Left cardiac atrium (tissue), 4 donors: ENCODE data around the gene NCOA3. TPM values are rescaled to one million over a fixed set of nuclear protein-coding genes. Genes with fewer than 3 reads are reported as not detected.

ENCODE experiments used
- ATAC-seq, 2 donors: fragments of 200-7000 bp; cut with Tn5 transposase; one replicate each; pipeline ENCODE4 v1.9.1; 2020; ENCODE audit warnings: mild to moderate bottlenecking in 2 of 2, moderate library complexity in 2 of 2
- DNase-seq: peaks from one replicate; pipeline ENCODE4 v3.0.0-alpha.2; 2020
- intact Hi-C, 2 donors: fragments of 100-400 bp; cut with DNase I; formaldehyde crosslinking; loops; one replicate each; pipeline versions ENCODE4 v1.14.1 to v1.15.1; 2022 to 2023
- total RNA-seq, 2 donors: library from RNA; stranded (reverse); fragmentation: NEBNext Ultra II Directional; extraction: Animal tissue kit (Norgen Biotek cat#: 25700); gene quantifications; one replicate each; pipeline ENCODE4 v1.2.1, GENCODE V29; 2021
- donor health status: DM: no; HTN: yes; CAD: no.
- donor health status: DM: no; HTN: yes; CAD: no; lungs with severe emphysema.
- donor health status: DM: yes; HTN: yes; CAD: no.
- donor health status: Dilated cardiomyopathy.

The NCOA3 gene
- total RNA-seq, 2 donors from 2014 or later = 18.6 to 25.2 TPM

DNA sequence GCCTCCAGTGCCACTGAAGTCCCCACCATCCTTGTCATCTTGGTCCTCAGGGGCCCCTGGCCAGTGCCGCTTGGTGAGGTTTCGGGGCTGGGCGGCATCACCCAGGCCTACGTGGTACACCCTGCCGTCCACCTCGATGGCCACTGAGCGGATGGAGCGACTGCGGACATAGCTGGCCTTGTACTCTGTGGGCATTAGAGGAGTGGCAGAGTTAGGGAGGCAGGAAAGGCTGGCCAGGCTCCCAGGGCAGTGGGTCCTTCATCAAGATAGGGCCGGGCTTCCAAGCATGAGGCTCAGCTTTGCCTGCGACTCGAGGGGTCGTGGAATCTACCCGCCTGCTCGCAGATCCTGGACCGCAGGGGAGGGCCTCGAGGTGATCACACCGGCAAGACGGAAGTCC, 164.6 kb downstream of the NCOA3 start:
- DNase-seq = no peak

DNA sequence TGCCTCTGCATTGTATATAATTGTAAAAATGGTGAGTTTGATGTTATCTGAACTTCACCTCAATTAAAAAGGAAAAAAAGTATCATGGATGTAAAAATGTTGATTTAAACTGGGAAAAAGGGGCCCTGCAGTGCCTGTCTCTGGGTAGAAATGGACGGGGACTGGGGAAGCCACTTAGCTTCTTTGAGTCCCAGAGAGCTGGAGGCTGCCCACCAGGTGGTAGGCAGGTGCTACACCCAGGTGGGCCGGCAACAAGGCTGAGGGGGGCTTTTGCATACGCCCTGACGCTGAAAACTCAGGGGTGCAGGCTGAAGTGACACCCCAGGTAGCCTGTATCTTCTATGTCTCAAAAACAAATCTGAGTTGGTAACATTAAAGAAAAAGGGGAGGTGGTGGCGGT, 165.4 kb downstream of the NCOA3 start:
- no peak for ATAC-seq
- intact Hi-C loops = no loop called here
- no peak for DNase-seq

More for the DNA sequence above, 164.6 kb downstream of the NCOA3 start:
- intact Hi-C loops = no loop called here
- no peak for ATAC-seq

DNA sequence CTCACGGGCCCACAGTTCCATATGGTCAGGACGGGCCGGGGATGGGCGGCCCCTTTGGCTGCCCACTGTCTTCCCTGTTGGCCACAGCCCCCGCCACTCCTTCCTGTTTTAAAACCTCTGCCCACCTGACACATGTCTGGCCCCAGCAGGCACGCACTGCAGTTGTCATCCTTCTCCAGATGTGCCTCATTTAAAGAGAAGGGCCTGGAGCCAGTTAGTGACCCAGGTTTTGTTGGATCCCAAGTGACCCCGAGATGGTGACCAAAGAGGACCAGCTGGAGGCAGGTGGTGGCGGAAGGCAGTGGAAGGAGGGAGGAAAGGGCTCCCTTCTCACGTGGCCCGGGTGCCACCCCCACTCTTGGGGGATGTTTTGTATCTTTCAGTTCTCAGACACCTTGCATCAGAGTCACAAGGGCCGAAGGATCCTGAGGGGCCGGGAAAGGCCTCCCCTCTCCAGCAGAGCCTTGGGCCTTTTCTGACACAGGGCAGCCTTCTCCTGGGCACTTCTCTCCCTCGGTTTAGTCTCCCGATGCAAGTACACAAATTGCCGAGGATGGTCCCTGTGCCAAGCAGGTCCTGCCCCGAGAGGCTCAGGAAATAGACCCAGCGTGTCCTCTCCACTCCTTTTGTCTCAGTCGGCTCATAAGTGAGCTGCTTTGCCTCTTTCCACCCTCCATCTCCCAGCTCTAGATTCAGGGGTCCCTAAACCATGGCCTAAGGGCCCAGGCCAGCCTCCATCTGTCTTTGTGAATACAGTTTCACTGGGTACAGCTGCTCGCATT, 166.0 kb downstream of the NCOA3 start:
- no peak for DNase-seq
- intact Hi-C loops = no loop called here
- no peak for ATAC-seq

DNA sequence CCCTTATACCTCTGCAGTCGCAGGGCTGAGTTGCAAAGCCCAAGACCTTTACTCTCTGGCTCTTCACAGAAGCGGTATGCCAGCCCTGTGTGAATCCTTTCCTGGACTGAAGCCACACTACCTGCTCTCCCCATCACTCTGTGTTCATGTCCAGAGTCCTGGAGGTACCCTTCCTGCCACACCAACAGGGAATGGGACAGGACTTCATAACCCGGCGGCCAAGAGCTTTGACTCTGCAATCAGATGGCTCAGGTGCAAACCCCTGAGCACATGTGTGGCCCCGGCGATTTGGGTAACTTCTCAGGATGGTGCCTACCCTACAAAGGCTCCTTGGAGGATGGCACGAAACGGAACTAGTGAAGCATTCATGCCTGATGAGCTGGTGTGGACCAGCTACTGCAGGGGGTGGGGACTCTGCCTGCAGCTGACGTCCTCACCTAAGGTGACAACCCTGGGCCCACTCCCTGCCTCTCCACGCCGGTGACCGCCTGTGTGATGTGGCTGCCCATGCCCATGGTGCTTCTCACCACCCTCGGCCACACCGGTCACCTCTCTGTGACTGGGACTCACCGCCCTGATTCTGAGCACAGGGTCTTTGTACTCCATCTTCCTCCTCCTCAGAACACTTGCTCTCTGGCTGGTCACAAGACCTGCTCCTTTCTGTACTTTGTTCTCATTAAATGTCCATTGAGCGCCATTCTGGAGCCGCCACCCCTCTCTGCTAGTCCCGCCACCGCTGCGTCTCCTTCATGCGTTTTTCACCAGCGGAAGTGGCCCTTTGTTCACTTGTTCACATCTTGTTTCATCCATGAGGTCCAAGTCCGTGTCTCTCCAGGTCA, 166.8 kb downstream of the NCOA3 start:
- intact Hi-C loops = no loop called here
- ATAC-seq (no peak), DNase-seq (no peak)

GRCh38 chr20:47669152-47669425, 167.4 kb downstream of the NCOA3 start:
- intact Hi-C loops = no loop called here
- DNase-seq (no peak), ATAC-seq (no peak)

GRCh38 chr20:47669489-47669888, 167.8 kb downstream of the NCOA3 start:
- DNase-seq = no peak
- intact Hi-C loops = no loop called here
- no peak for ATAC-seq

- ATAC-seq (no peak), DNase-seq (no peak)
- intact Hi-C loops = loop anchor here in 1 of 2 donors (10.0 kb wide), 1 partner anchor 105 kb away; no protein-coding TSS in a partner anchor
Measured at GRCh38 chr20:47669927-47670890, 168.5 kb downstream of the NCOA3 start.

GRCh38 chr20:47670913-47671312, 169.2 kb downstream of the NCOA3 start:
- intact Hi-C loops = loop anchor here in 1 of 2 donors (10.0 kb wide), 1 partner anchor 104 kb away; no protein-coding TSS in a partner anchor
- ATAC-seq (peak; percentile 14 to 64), DNase-seq (no peak)

DNA sequence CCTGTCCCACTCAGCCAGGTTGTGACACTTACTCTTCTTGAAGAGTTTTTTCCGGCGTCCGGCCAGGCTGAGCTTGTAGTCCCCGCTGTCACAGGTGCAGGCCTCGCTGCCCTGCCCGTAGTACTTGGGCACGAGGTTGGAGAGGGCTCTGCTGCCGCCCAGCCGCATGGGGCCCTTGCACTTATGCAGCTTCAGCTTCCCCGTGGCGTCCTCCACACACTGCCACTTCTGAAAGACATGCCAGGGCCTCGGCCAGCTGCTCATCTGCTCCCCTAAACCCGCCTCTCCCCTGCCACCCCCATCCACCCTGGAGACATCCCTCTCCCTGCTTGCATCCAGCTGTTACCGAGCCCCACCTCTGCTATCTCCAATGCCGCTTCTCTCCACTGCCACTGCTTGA, 170.5 kb downstream of the NCOA3 start:
- DNase-seq (no peak), ATAC-seq (no peak)
- intact Hi-C loops = loop anchor here in 1 of 2 donors (10.0 kb wide), 1 partner anchor 103 kb away; no protein-coding TSS in a partner anchor

- ATAC-seq (no peak), DNase-seq (peak; percentile 4)
- intact Hi-C loops = loop anchor here in 1 of 2 donors (10.0 kb wide), 1 partner anchor 102 kb away; no protein-coding TSS in a partner anchor
Measured at GRCh38 chr20:47672886-47673670, 171.4 kb downstream of the NCOA3 start.

GRCh38 chr20:47673671-47673955, 171.9 kb downstream of the NCOA3 start:
- ATAC-seq = no peak
- intact Hi-C loops = loop anchor here in 1 of 2 donors (10.0 kb wide), 1 partner anchor 101 kb away; no protein-coding TSS in a partner anchor
- peak; percentile 7 for DNase-seq

GRCh38 chr20:47674145-47674544, 172.5 kb downstream of the NCOA3 start:
- no peak for ATAC-seq
- DNase-seq = no peak
- intact Hi-C loops = loop anchor here in 1 of 2 donors (10.0 kb wide), 1 partner anchor 101 kb away; no protein-coding TSS in a partner anchor

GRCh38 chr20:47674686-47675085, 173.0 kb downstream of the NCOA3 start:
- DNase-seq (no peak), ATAC-seq (no peak)
- intact Hi-C loops = loop anchor here (5.0 to 10.0 kb wide), 2 partner anchors 100 to 948 kb away; no protein-coding TSS in a partner anchor

- intact Hi-C loops = loop anchor here (5.0 to 10.0 kb wide), 2 partner anchors 99 to 947 kb away; no protein-coding TSS in a partner anchor
- DNase-seq = no peak
- no peak for ATAC-seq
Measured at GRCh38 chr20:47675190-47676142, 173.8 kb downstream of the NCOA3 start.

- ATAC-seq (no peak), DNase-seq (no peak)
- intact Hi-C loops = loop anchor here (5.0 to 10.0 kb wide), 2 partner anchors 99 to 946 kb away; no protein-coding TSS in a partner anchor
Measured at GRCh38 chr20:47676219-47676721, 174.6 kb downstream of the NCOA3 start.

GRCh38 chr20:47676912-47677634, 175.4 kb downstream of the NCOA3 start:
- DNase-seq = no peak
- intact Hi-C loops = loop anchor here (5.0 to 10.0 kb wide), 2 partner anchors 98 to 945 kb away; no protein-coding TSS in a partner anchor
- ATAC-seq = no peak
